GM23248 (cell line): ENCODE data around the gene TACR1. TPM values are rescaled to one million over a fixed set of nuclear protein-coding genes. Genes with fewer than 3 reads are reported as not detected.

Experiments used
- DNase-seq: peaks from one replicate; pipeline ENCODE4 v3.0.0-alpha.2; 2015
- H2AFZ ChIP-seq: fragments of 200-600 bp; sonication (generic); 2 replicates; pipeline ENCODE4 v1.6.1; 2016; ENCODE audit warnings: antibody characterized with exemption
- H3F3A ChIP-seq: fragments of 200-600 bp; sonication (generic); 2 replicates; pipeline ENCODE4 v1.6.1; 2016; ENCODE audit warnings: mild to moderate bottlenecking, antibody characterized with exemption, mixed run types; ENCODE audit not compliant: insufficient read depth
- H3K27ac ChIP-seq: fragments of 200-600 bp; sonication (generic); 2 replicates; pipeline ENCODE4 v1.5.1; 2016; ENCODE audit warnings: mild to moderate bottlenecking
- H3K27me3 ChIP-seq: fragments of 200-600 bp; sonication (generic); replicated peaks from 2 replicates; pipeline ENCODE4 v1.6.1; 2016; ENCODE audit warnings: mild to moderate bottlenecking; ENCODE audit not compliant: insufficient read depth
- H3K36me3 ChIP-seq: fragments of 200-600 bp; sonication (generic); 2 replicates; pipeline ENCODE4 v1.6.1; 2016; ENCODE audit warnings: low read depth, mild to moderate bottlenecking
- H3K4me1 ChIP-seq: fragments of 200-600 bp; sonication (generic); 2 replicates; pipeline ENCODE4 v1.6.1; 2016; ENCODE audit warnings: mild to moderate bottlenecking; ENCODE audit not compliant: insufficient read depth
- H3K4me2 ChIP-seq: fragments of 200-600 bp; sonication (generic); one replicate; pipeline ENCODE4 v1.6.1; 2016; ENCODE audit warnings: mild to moderate bottlenecking; ENCODE audit not compliant: unreplicated experiment
- H3K4me3 ChIP-seq: fragments of 200-600 bp; sonication (generic); 2 replicates; pipeline ENCODE4 v1.5.1; 2016; ENCODE audit warnings: mild to moderate bottlenecking
- H3K79me2 ChIP-seq: fragments of 200-600 bp; sonication (generic); 2 replicates; pipeline ENCODE4 v1.6.1; 2016; ENCODE audit warnings: mild to moderate bottlenecking; ENCODE audit not compliant: insufficient read depth
- H3K9ac ChIP-seq: fragments of 200-600 bp; sonication (generic); 2 replicates; pipeline ENCODE4 v1.6.1; 2016; ENCODE audit warnings: mild to moderate bottlenecking
- H3K9me2 ChIP-seq: fragments of 200-600 bp; sonication (generic); 2 replicates; pipeline ENCODE4 v1.6.1; 2016; ENCODE audit warnings: mixed run types, mild to moderate bottlenecking, moderate library complexity; ENCODE audit not compliant: insufficient read depth
- H3K9me3 ChIP-seq: fragments of 200-600 bp; sonication (generic); one replicate; pipeline ENCODE4 v1.6.1; 2017; ENCODE audit warnings: low read depth
- H4K20me1 ChIP-seq: fragments of 200-600 bp; sonication (generic); 2 replicates; pipeline ENCODE4 v1.6.0; 2016; ENCODE audit not compliant: insufficient read depth
- EZH2 ChIP-seq: fragments of 200-600 bp; sonication (generic); IDR thresholded peaks from 2 replicates; pipeline ENCODE4 v1.6.1; 2018; ENCODE audit warnings: antibody characterized with exemption, mild to moderate bottlenecking; ENCODE audit not compliant: insufficient read depth, poor library complexity, severe bottlenecking
- EZH2phosphoT487 ChIP-seq: fragments of 200-600 bp; sonication (generic); IDR thresholded peaks from 2 replicates; pipeline ENCODE4 v1.6.1; 2018; ENCODE audit warnings: antibody characterized with exemption, moderate library complexity, mild to moderate bottlenecking, low read depth; ENCODE audit not compliant: insufficient read depth
- WGBS, 2 experiments: methylation state at CpG; one replicate each; pipeline ENCODE4 v1.1.6; 2015 to 2017; ENCODE audit warnings: low lambda C conversion rate in 2 of 2, low coverage in 1 of 2; ENCODE audit errors: missing lambda C conversion rate in 2 of 2; 5-methylcytosine and 5-hydroxymethylcytosine counted together
- in situ Hi-C: fragments of 300-500 bp; cut with MboI; formaldehyde crosslinking; loops from 2 replicates; pipeline ENCODE4 v1.15.0; 2020
- polyA plus RNA-seq: library from polyadenylated mRNA; unstranded; fragments of >200 nt; fragmentation: Nextera tagmentation; extraction: Ambion mirVana; gene quantifications from 2 replicates; pipeline ENCODE4 v1.2.1, GENCODE V29; 2016
- total RNA-seq: library from RNA; depleted of rRNA; stranded (reverse); fragments of >200 nt; shearing (Covaris generic); gene quantifications from 2 replicates; pipeline ENCODE4 v1.2.3, GENCODE V29; 2014

TACR1 gene
- total and polyA plus RNA-seq, 2 experiments from 2014 or later: 0.11 to 0.65 TPM

GRCh38 chr2:75100011-75100800 lies 99.1 kb downstream of the TACR1 start:
- Histone ChIP-seq H4K20me1 (no peaks in the 10 kb centered on the region), H3K4me2 (peak overlapping the region; percentile 77), H3K36me3 (no peaks in the 10 kb centered on the region), H3K9me2 (no peaks in the 10 kb centered on the region), H3K27ac (peak overlapping the region; percentile 54), H3K27me3 (peaks cover 9% of the 10 kb centered on the region; the same call in 1 of the 2 replicates), H3K4me3 (peak overlapping the region; percentile 29), H3F3A (peaks cover 35% of the 10 kb centered on the region), H3K4me1 (peaks cover 34% of the 10 kb centered on the region), H3K79me2 (no peaks in the 10 kb centered on the region), H2AFZ (no peak overlapping the region), H3K9ac (0 out of 2 replicates have a peak overlapping the region, but pooled peaks have one; percentile 1), H3K9me3 (no peaks in the 10 kb centered on the region)
- 0 to 2% methylated on average over 3 of the region's 3 CpGs for WGBS, 2 experiments
- peak; percentile 87 for DNase-seq
- TF ChIP-seq EZH2phosphoT487: no peak
- TF ChIP-seq EZH2: no peak
- in situ Hi-C loops: no loop called here

GRCh38 chr2:75099521-75099922 lies 99.8 kb downstream of the TACR1 start:
- no peaks in the 10 kb centered on the region for H3K9me3 ChIP-seq
- H3K9ac ChIP-seq: 0 out of 2 replicates have a peak overlapping the region, but pooled peaks have one; percentile 1
- H3K9me2 ChIP-seq: no peaks in the 10 kb centered on the region
- peak; percentile 54 for DNase-seq
- peaks cover 9% of the 10 kb centered on the region; the same call in 1 of the 2 replicates for H3K27me3 ChIP-seq
- H3F3A ChIP-seq: peaks cover 35% of the 10 kb centered on the region
- H4K20me1 ChIP-seq: no peaks in the 10 kb centered on the region
- H3K79me2 ChIP-seq: no peaks in the 10 kb centered on the region
- peaks cover 34% of the 10 kb centered on the region for H3K4me1 ChIP-seq
- H2AFZ ChIP-seq: no peak overlapping the region
- WGBS, 2 experiments: 17 to 19% methylated on average over 4 of the region's 4 CpGs
- H3K36me3 ChIP-seq: no peaks in the 10 kb centered on the region
- H3K4me2 ChIP-seq: peak overlapping the region; percentile 77
- peak overlapping the region; percentile 54 for H3K27ac ChIP-seq
- peak overlapping the region; percentile 29; the same call in 1 of the 2 replicates for H3K4me3 ChIP-seq
- TF ChIP-seq EZH2phosphoT487 (no peak), EZH2 (no peak)
- in situ Hi-C loops: no loop called here

GRCh38 chr2:75098856-75099255 lies 100.5 kb downstream of the TACR1 start:
- no peaks in the 10 kb centered on the region for H3K79me2 ChIP-seq
- in situ Hi-C loops: no loop called here
- H3K4me2 ChIP-seq: peak overlapping the region; percentile 77
- H3F3A ChIP-seq: peaks cover 35% of the 10 kb centered on the region
- no peak overlapping the region for H2AFZ ChIP-seq
- H3K27ac ChIP-seq: no peak overlapping the region
- no peaks in the 10 kb centered on the region for H3K9me2 ChIP-seq
- H3K36me3 ChIP-seq: no peaks in the 10 kb centered on the region
- no peaks in the 10 kb centered on the region for H3K9me3 ChIP-seq
- peak overlapping the region; percentile 29; the same call in 1 of the 2 replicates for H3K4me3 ChIP-seq
- no peak overlapping the region for H3K9ac ChIP-seq
- TF ChIP-seq EZH2: no peak
- no peak for TF ChIP-seq EZH2phosphoT487
- peaks cover 9% of the 10 kb centered on the region; the same call in 1 of the 2 replicates for H3K27me3 ChIP-seq
- peaks cover 34% of the 10 kb centered on the region for H3K4me1 ChIP-seq
- 12 to 27% methylated on average over 2 of the region's 2 CpGs for WGBS, 2 experiments
- peak; percentile 66 for DNase-seq
- H4K20me1 ChIP-seq: no peaks in the 10 kb centered on the region

GRCh38 chr2:75097831-75098230 lies 101.5 kb downstream of the TACR1 start:
- no peaks in the 10 kb centered on the region for H3K36me3 ChIP-seq
- DNase-seq: no peak
- H3F3A ChIP-seq: peaks cover 35% of the 10 kb centered on the region
- TF ChIP-seq EZH2phosphoT487 (no peak), EZH2 (no peak)
- H3K27me3 ChIP-seq: peaks cover 9% of the 10 kb centered on the region; the same call in 1 of the 2 replicates
- H3K9me3 ChIP-seq: no peaks in the 10 kb centered on the region
- no peak overlapping the region for H2AFZ ChIP-seq
- H3K9ac ChIP-seq: no peak overlapping the region
- no peaks in the 10 kb centered on the region for H4K20me1 ChIP-seq
- no peak overlapping the region for H3K27ac ChIP-seq
- in situ Hi-C loops: no loop called here
- no peaks in the 10 kb centered on the region for H3K9me2 ChIP-seq
- H3K79me2 ChIP-seq: no peaks in the 10 kb centered on the region
- H3K4me2 ChIP-seq: no peak overlapping the region
- H3K4me1 ChIP-seq: peaks cover 34% of the 10 kb centered on the region
- H3K4me3 ChIP-seq: no peak overlapping the region
- WGBS, 2 experiments: 73 to 89% methylated on average over 1 of the region's 1 CpG
